CD1c-positive myeloid dendritic cell (primary cell): ENCODE data around the gene UNC5A.

Experiments
- DNase-seq: peaks from one replicate; pipeline ENCODE4 v3.0.0-alpha.2; 2016; ENCODE audit errors: extremely low spot score

UNC5A gene

GRCh38 chr5:176899296-176899891, 89.0 kb downstream of the UNC5A start, which contains the start of gene HK3:
Gene HK3, minus strand, starts transcription at chr5:176899346. Its CDS starts 3,187 bp downstream, at chr5:176896159.
- DNase-seq = peak; percentile 80

- no peak for DNase-seq
These were observed 89.8 kb downstream of the UNC5A start for GRCh38 chr5:176899946-176900779.

GRCh38 chr5:176900780-176901204, 90.4 kb downstream of the UNC5A start:
- DNase-seq = no peak

- peak; percentile 86 for DNase-seq
These were observed 91.1 kb downstream of the UNC5A start for GRCh38 chr5:176901260-176902101.

- DNase-seq = no peak
These were observed 91.9 kb downstream of the UNC5A start for GRCh38 chr5:176902102-176902814.

- DNase-seq = peak; percentile 75
These were observed 92.7 kb downstream of the UNC5A start for GRCh38 chr5:176902911-176903664.

- DNase-seq = no peak
These were observed 93.9 kb downstream of the UNC5A start for GRCh38 chr5:176904276-176904675.

- no peak for DNase-seq
These were observed 95.8 kb downstream of the UNC5A start for GRCh38 chr5:176906126-176906525.

GRCh38 chr5:176906796-176907195, 96.4 kb downstream of the UNC5A start:
- DNase-seq = no peak

- peak; percentile 57 for DNase-seq
These were observed 98.5 kb downstream of the UNC5A start for GRCh38 chr5:176908675-176909368.

GRCh38 chr5:176912115-176912514, 101.8 kb downstream of the UNC5A start:
- no peak for DNase-seq

GRCh38 chr5:176915906-176916305, 105.5 kb downstream of the UNC5A start:
- DNase-seq = no peak

- DNase-seq = no peak
These were observed 106.0 kb downstream of the UNC5A start for GRCh38 chr5:176916337-176916736.

GRCh38 chr5:176918613-176919012, 108.3 kb downstream of the UNC5A start:
- no peak for DNase-seq

GRCh38 chr5:176921714-176922113, 111.4 kb downstream of the UNC5A start:
- no peak for DNase-seq

GRCh38 chr5:176922817-176923216, 112.5 kb downstream of the UNC5A start:
- DNase-seq = no peak

GRCh38 chr5:176927562-176927961, 117.2 kb downstream of the UNC5A start:
- DNase-seq = no peak

GRCh38 chr5:176929654-176930053, 119.3 kb downstream of the UNC5A start:
- no peak for DNase-seq
